Measurements from ENCODE around the gene ZNF618. TPM values are rescaled to one million over a fixed set of nuclear protein-coding genes. Genes with fewer than 3 reads are reported as not detected.

ZNF618 gene
- total and polyA plus RNA-seq, 8 donors: 5.1 to 14.0 (median 8.1) TPM

- WGBS, 2 donors: 91 to 97% methylated on average over 19 of the region's 19 CpGs
- no peaks in the 10 kb centered on the region for H3K4me1 ChIP-seq
- H3K27ac ChIP-seq: no peak overlapping the region
- intact Hi-C loops (cut with DNase I): no loop called here
- no peaks in the 10 kb centered on the region for H3K27me3 ChIP-seq
- no peak overlapping the region for H3K4me3 ChIP-seq
- H3K9me3 ChIP-seq: no peaks in the 10 kb centered on the region
- ATAC-seq (no peak), FAIRE-seq (no peak), DNase-seq (peak in 1 of 6 donors; percentile 43)
- peaks cover 0 to 13% (median 12%) of the 10 kb centered on the region in 3 donors for H3K36me3 ChIP-seq
- no peak for TF ChIP-seq CTCF (IDR thresholded peaks at IDR 0.05)
These were observed 156.1 kb downstream of the ZNF618 start for GRCh38 chr9:114031948-114032840.

- H3K36me3 ChIP-seq: peaks cover 0 to 18% (median 14%) of the 10 kb centered on the region in 3 donors
- H3K9me3 ChIP-seq: no peaks in the 10 kb centered on the region
- FAIRE-seq (no peak), DNase-seq (peak in 2 of 6 donors; percentile 33 to 64), ATAC-seq (peak in 3 of 4 donors; percentile 48 to 77 (median 57))
- no peak overlapping the region for H3K4me3 ChIP-seq
- TF ChIP-seq CTCF (IDR thresholded peaks at IDR 0.05): peak in 3 of 4 donors; percentile 18 to 23 (median 23)
- no peaks in the 10 kb centered on the region for H3K27me3 ChIP-seq
- H3K27ac ChIP-seq: no peak overlapping the region
- intact Hi-C loops (cut with DNase I): no loop called here
- 69 to 71% methylated on average over 12 of the region's 12 CpGs for WGBS, 2 donors
- H3K4me1 ChIP-seq: no peaks in the 10 kb centered on the region
These were observed 157.4 kb downstream of the ZNF618 start for GRCh38 chr9:114033397-114034103.

GRCh38 chr9:114034196-114034595 is 158.1 kb downstream of the ZNF618 start:
- Histone ChIP-seq H3K9me3 (no peaks in the 10 kb centered on the region), H3K27me3 (no peaks in the 10 kb centered on the region), H3K4me3 (no peak overlapping the region), H3K4me1 (no peaks in the 10 kb centered on the region), H3K27ac (no peak overlapping the region), H3K36me3 (peaks cover 0 to 18% (median 12%) of the 10 kb centered on the region in 3 donors)
- no peak for FAIRE-seq
- DNase-seq: peak in 1 of 6 donors; percentile 35
- intact Hi-C loops (cut with DNase I): no loop called here
- 94 to 97% methylated on average over 10 of the region's 10 CpGs for whole genome bisulfite sequencing, 2 donors
- ATAC-seq: no peak
- TF ChIP-seq CTCF (IDR thresholded peaks at IDR 0.05): no peak

- no peaks in the 10 kb centered on the region for H3K9me3 ChIP-seq
- ATAC-seq (no peak), FAIRE-seq (no peak), DNase-seq (peak in 1 of 6 donors; percentile 34)
- 86 to 88% methylated on average over 4 of the region's 4 CpGs for WGBS, 2 donors
- H3K4me3 ChIP-seq: no peak overlapping the region
- peaks cover 0 to 18% (median 10%) of the 10 kb centered on the region in 3 donors for H3K36me3 ChIP-seq
- H3K27ac ChIP-seq: no peak overlapping the region
- H3K4me1 ChIP-seq: no peaks in the 10 kb centered on the region
- intact Hi-C loops (cut with DNase I): no loop called here
- no peak for TF ChIP-seq CTCF (IDR thresholded peaks at IDR 0.05)
- no peaks in the 10 kb centered on the region for H3K27me3 ChIP-seq
These were observed 158.6 kb downstream of the ZNF618 start for GRCh38 chr9:114034661-114035062.
